ENCODE data around the gene KLHDC8A. TPM values are rescaled to one million over a fixed set of nuclear protein-coding genes. Genes with fewer than 3 reads are reported as not detected.
A peak's percentile ranks its signal among the peaks of the same experiment; 100 is the strongest.

The KLHDC8A gene
- total RNA-seq, 1 donor from 2014 or later = 3.9 TPM

DNA sequence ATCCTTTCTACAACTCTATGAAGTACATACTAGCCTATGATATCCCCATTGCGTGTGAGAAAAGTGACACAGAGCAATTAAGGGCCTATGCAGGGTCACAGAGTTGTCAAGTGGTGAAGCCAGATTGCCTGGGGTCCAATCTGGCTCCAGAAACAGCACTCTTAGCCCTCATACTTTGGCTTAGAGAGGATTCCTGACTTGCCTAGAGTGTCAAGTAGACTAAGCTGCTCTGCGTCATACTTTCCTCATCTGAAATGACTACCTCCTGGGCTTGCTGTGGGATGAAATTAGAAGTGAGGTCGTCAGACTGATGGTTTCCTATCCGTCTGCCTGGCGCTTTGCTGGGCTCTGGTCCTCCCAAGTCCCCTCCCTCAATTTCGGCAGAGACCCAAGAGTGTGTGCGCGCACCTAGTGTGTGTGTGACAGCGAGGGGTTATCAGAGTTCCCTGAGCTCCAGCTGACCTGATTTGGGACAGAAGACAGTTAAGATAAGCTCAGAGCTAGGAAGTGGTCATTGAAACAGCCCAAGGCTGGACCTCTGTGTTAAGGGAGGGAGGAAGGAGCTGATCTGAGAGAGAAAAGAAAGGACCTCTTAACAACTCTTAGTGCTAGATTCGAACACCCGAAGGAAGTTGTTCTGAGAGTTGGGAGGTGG, 29.8 kb downstream of the KLHDC8A start:
- Mint-ChIP-seq H3K4me3 (no peak overlapping the region), H3K36me3 (no peaks in the 10 kb centered on the region), H3K9me3 (no peaks in the 10 kb centered on the region), H3K27ac (no peak overlapping the region), H3K27me3 (peaks cover 20% of the 10 kb centered on the region), H3K4me1 (ENCODE audit: unreplicated experiment) (peaks cover 14% of the 10 kb centered on the region)
- DNase-seq (ENCODE audit: extremely low spot score, unreplicated experiment) = no peak
- TF ChIP-seq, protein P1, sequence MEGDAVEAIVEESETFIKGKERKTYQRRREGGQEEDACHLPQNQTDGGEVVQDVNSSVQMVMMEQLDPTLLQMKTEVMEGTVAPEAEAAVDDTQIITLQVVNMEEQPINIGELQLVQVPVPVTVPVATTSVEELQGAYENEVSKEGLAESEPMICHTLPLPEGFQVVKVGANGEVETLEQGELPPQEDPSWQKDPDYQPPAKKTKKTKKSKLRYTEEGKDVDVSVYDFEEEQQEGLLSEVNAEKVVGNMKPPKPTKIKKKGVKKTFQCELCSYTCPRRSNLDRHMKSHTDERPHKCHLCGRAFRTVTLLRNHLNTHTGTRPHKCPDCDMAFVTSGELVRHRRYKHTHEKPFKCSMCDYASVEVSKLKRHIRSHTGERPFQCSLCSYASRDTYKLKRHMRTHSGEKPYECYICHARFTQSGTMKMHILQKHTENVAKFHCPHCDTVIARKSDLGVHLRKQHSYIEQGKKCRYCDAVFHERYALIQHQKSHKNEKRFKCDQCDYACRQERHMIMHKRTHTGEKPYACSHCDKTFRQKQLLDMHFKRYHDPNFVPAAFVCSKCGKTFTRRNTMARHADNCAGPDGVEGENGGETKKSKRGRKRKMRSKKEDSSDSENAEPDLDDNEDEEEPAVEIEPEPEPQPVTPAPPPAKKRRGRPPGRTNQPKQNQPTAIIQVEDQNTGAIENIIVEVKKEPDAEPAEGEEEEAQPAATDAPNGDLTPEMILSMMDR (conservative IDR thresholded peaks at IDR 0.05) = no peak

DNA sequence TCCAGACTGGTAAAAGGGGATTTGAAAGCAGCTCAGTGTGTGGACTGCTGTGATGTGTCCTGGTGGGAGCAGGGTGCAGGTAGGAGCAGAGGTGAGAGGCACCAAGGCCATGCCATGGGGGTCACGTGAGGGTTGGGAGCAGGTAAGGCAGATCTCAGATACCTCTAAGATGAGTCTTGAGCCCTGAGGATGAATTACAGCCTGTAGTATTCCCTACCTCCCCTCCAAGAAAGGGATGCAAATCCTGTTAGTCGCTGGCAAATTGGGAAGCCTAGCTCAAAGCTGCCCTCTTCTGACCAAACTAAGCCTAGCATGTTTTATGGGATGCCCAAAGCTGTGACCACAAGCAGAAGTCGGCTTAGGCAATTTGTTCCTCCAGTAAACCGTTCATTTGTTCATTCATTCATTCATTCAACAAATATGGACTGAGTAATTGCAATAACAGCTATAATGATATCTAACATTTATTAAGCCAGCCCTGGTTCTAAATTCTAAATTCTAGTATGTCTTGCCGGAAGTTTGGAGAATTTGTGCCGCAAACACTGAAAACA, 31.3 kb downstream of the KLHDC8A start:
- H3K36me3 Mint-ChIP-seq = no peaks in the 10 kb centered on the region
- TF ChIP-seq, protein P1 (conservative IDR thresholded peaks at IDR 0.05) = peak; percentile 90
- no peak for DNase-seq (ENCODE audit: extremely low spot score, unreplicated experiment)
- no peaks in the 10 kb centered on the region for H3K9me3 Mint-ChIP-seq
- H3K4me1 Mint-ChIP-seq (ENCODE audit: unreplicated experiment) = peaks cover 25% of the 10 kb centered on the region
- H3K4me3 Mint-ChIP-seq = no peak overlapping the region
- peaks cover 22% of the 10 kb centered on the region for H3K27me3 Mint-ChIP-seq
- peak overlapping the region; percentile 53 for H3K27ac Mint-ChIP-seq

DNA sequence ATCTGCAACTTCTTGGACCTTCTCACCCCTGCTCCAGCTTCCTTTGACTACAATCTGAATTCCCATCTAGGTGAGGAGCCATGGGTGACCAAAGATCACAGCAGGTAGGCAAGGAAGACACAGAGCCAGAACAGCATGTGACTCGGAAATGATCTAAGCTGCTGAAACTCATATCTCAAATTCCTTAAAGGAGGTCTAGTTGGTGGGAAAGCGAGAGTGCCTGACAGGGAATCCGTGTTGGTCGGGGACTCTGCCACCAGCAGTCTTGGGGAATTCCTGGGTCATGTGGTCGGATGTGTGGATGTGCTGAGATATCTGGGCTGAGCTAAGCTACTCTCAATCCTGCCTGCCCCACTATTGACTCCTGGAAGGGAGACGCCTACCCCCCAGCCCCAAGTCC, 31.9 kb downstream of the KLHDC8A start:
- Mint-ChIP-seq H3K27me3 (peaks cover 20% of the 10 kb centered on the region), H3K9me3 (no peaks in the 10 kb centered on the region), H3K4me1 (ENCODE audit: unreplicated experiment) (peaks cover 28% of the 10 kb centered on the region), H3K27ac (peak overlapping the region; percentile 53), H3K36me3 (peaks cover under 1% of the 10 kb centered on the region), H3K4me3 (no peak overlapping the region)
- TF ChIP-seq, protein P1 (conservative IDR thresholded peaks at IDR 0.05) = no peak
- DNase-seq (ENCODE audit: extremely low spot score, unreplicated experiment) = no peak

DNA sequence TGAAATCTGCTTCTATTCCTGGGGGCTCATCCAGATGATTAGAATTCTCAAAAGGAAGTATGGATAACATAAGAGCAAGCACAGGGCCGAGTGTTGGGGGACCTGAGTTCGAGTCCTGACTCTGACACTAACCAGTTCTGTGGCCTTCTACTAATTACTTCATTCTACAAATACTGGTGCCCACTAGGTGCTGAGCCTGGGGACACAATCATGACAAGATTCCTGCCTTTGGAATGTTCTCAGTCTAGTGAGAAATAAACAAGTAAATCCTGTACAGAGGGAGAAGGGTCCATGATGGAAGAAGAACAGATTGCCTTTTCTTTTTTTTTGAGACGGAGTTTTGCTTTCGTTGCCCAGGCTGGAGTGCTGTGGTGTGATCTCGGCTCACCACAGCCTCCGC, 32.9 kb downstream of the KLHDC8A start:
- Mint-ChIP-seq H3K4me3 (no peak overlapping the region), H3K4me1 (ENCODE audit: unreplicated experiment) (peaks cover 33% of the 10 kb centered on the region), H3K36me3 (peaks cover 7% of the 10 kb centered on the region), H3K27ac (no peak overlapping the region), H3K27me3 (peaks cover 13% of the 10 kb centered on the region), H3K9me3 (no peaks in the 10 kb centered on the region)
- no peak for DNase-seq (ENCODE audit: extremely low spot score, unreplicated experiment)
- TF ChIP-seq, protein P1 (conservative IDR thresholded peaks at IDR 0.05) = no peak

DNA sequence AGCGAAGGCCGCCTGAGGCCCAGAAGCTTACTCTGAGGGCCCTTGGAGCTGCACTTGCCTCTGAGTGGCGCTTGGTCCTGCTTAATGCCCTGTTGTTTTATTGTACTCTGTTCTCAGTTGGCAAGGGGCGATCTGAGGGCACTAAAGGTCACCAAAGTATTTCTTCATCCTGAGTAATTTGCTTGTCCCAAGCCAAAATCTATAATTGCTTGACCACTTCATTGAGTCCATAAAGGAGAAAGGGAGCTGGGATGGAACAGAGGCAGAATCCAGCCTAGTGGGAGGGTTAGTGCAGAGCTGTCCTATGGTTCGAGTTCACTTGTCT, 34.8 kb downstream of the KLHDC8A start:
- TF ChIP-seq, protein P1 (conservative IDR thresholded peaks at IDR 0.05) = no peak
- Mint-ChIP-seq H3K4me3 (peak overlapping the region; percentile 98), H3K36me3 (peaks cover 9% of the 10 kb centered on the region), H3K4me1 (ENCODE audit: unreplicated experiment) (peaks cover 43% of the 10 kb centered on the region), H3K9me3 (no peaks in the 10 kb centered on the region), H3K27me3 (peaks cover 9% of the 10 kb centered on the region), H3K27ac (no peak overlapping the region)
- DNase-seq (ENCODE audit: extremely low spot score, unreplicated experiment) = no peak
